ENCODE results near the gene SYNDIG1.

DNA sequence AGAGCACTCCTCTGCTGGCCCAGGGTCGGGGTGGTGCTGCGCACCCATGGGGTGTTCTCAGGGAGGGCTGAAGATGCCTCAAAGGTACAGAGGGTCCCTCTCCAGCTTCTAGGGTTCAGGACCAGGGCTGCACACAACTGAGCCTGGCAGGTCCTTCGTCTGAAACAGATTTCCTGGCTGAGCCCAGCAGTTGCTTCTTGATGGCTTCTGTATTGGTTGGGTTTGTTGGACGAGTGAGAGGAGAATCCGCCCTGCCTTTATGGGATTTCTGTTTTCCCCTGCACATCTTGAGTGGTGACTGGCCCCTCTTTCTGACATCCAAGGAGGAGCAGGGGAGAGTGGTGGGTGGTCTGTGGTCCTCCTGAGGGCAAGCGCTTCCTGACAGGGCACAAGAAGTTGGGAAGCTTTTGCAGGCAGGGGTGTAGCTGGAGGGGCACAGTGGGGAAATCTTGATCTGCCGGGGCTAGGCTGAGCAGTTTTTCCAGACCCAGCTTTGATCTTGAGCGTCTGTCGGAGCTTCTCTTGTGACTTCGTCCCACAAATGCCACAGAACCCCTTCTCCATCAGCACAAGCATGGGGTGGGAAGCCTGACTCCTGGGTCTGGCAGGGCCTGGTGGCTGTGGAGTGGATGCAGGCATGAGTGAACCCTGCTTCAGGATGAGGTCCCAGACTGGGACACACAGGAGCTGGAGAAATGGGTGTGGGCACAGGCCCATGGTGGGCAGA, 116.5 kb downstream of the SYNDIG1 start:
- TF ChIP-seq, protein P1, sequence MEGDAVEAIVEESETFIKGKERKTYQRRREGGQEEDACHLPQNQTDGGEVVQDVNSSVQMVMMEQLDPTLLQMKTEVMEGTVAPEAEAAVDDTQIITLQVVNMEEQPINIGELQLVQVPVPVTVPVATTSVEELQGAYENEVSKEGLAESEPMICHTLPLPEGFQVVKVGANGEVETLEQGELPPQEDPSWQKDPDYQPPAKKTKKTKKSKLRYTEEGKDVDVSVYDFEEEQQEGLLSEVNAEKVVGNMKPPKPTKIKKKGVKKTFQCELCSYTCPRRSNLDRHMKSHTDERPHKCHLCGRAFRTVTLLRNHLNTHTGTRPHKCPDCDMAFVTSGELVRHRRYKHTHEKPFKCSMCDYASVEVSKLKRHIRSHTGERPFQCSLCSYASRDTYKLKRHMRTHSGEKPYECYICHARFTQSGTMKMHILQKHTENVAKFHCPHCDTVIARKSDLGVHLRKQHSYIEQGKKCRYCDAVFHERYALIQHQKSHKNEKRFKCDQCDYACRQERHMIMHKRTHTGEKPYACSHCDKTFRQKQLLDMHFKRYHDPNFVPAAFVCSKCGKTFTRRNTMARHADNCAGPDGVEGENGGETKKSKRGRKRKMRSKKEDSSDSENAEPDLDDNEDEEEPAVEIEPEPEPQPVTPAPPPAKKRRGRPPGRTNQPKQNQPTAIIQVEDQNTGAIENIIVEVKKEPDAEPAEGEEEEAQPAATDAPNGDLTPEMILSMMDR (conservative IDR thresholded peaks at IDR 0.05; ENCODE audit: low read depth, low read length) = no peak
- no peak for TF ChIP-seq EZH2 (IDR thresholded peaks at IDR 0.05; ENCODE audit: low read length, unreplicated experiment)
- no peak for TF ChIP-seq EZH2phosphoT487 (IDR thresholded peaks at IDR 0.05; ENCODE audit: borderline replicate concordance, low read length)

All from PC-3 (cell line).